Heart left ventricle (tissue), 16 donors: ENCODE measurements around the gene KIAA1671. TPM values are rescaled to one million over a fixed set of nuclear protein-coding genes. Genes with fewer than 3 reads are reported as not detected.

Source experiments
- ATAC-seq, 4 donors: fragments of 200-7000 bp; cut with Tn5 transposase; one replicate each; pipeline ENCODE4 v1.9.1; 2020 to 2022; ENCODE audit warnings: moderate library complexity in 4 of 4, mild to moderate bottlenecking in 3 of 4, moderate number of reproducible peaks in 1 of 4
- DNase-seq, 5 donors: peaks; one replicate each; pipeline ENCODE4 v3.0.0-alpha.2; 2020
- H3K27ac ChIP-seq, 12 donors: fragments of 200-600 bp; sonication (generic) in 4 of 12; one replicate each; pipeline versions ENCODE4 v1.5.0 to v1.8.0; 2016 to 2022; ENCODE audit warnings: mild to moderate bottlenecking in 2 of 12
- H3K27me3 ChIP-seq, 9 donors: fragments of 200-600 bp; sonication (generic) in 2 of 9; one replicate each; pipeline versions ENCODE4 v1.5.1 to v1.8.0; 2016 to 2022; ENCODE audit warnings: mild to moderate bottlenecking in 3 of 9
- H3K36me3 ChIP-seq, 9 donors: fragments of 200-600 bp; sonication (generic) in 2 of 9; one replicate each; pipeline versions ENCODE4 v1.5.0 to v1.8.0; 2018 to 2022; ENCODE audit warnings: mild to moderate bottlenecking in 2 of 9
- H3K4me1 ChIP-seq, 12 donors: fragments of 200-600 bp; sonication (generic) in 4 of 12; one replicate each; pipeline versions ENCODE4 v1.5.0 to v1.8.0; 2016 to 2022; ENCODE audit warnings: mild to moderate bottlenecking in 3 of 12
- H3K4me3 ChIP-seq, 12 donors: fragments of 200-600 bp; sonication (generic) in 4 of 12; one replicate each; pipeline versions ENCODE4 v1.5.0 to v1.8.0; 2017 to 2022; ENCODE audit warnings: mild to moderate bottlenecking in 9 of 12, moderate library complexity in 4 of 12
- H3K9me3 ChIP-seq, 12 donors: fragments of 200-600 bp; sonication (generic) in 4 of 12; one replicate each; pipeline versions ENCODE4 v1.5.0 to v1.8.0; 2016 to 2022; ENCODE audit warnings: mild to moderate bottlenecking in 1 of 12
- POLR2A ChIP-seq, 2 donors: fragments of 450-650 bp; IDR thresholded peaks; one replicate each; pipeline ENCODE4 v1.6.1; 2017; ENCODE audit warnings: antibody characterized with exemption in 2 of 2, mild to moderate bottlenecking in 2 of 2, moderate library complexity in 2 of 2
- WGBS, 4 donors: extraction: QIAGEN DNeasy Blood & Tissue Kit in 2 of 4; methylation state at CpG; one replicate each; pipeline versions ENCODE4 v1.1.5 to v1.1.7; 2013 to 2018; 5-methylcytosine and 5-hydroxymethylcytosine counted together
- intact Hi-C, 10 donors: fragments of 100-400 bp; cut with DNase I; formaldehyde crosslinking; loops; one replicate each; pipeline versions ENCODE4 v1.11.1 to v1.14.2; 2022
- polyA plus RNA-seq, 2 donors: library from polyadenylated mRNA; stranded (reverse); fragments of 200-250 nt; gene quantifications; one replicate each; pipeline ENCODE4 v1.2.3, GENCODE V29; 2013
- total RNA-seq, 9 donors: library from RNA; depleted of rRNA in 2 of 9; stranded (reverse); fragments of >200 nt in 2 of 9; fragmentation: NEBNext Ultra II Directional in 3 of 9; extraction: Animal tissue kit (Norgen Biotek cat#: 25700) in 3 of 9; gene quantifications; one replicate each; pipeline versions ENCODE4 v1.1.0 to v1.2.4, GENCODE V29; 2016 to 2023
- TF ChIP-seq, protein P1 (sequence below), 12 donors: fragments of 200-600 bp; sonication (generic) in 4 of 12; IDR thresholded peaks; one replicate each; pipeline versions ENCODE4 v1.5.0 to v1.8.0; 2018 to 2022; ENCODE audit warnings: antibody characterized with exemption in 12 of 12, mild to moderate bottlenecking in 5 of 12
- donor health status: ischemic (EF 13 %, LVEDD 7.1; RV severe dilation, severe dysfunction).
- donor health status: healthy with polysubstance abuse.
- donor health status: DM: no; HTN: yes; CAD: no.
- donor health status: DM: no; HTN: no; CAD: no.
- donor health status: ischemic (EF 25% LVEDD 6.9; RV normal size, moderate dysfunction).
- donor health status: ischemic (EF 25% LVEDD 5.7; RV mildly dilated, moderate dysfunction).
- donor health status: healthy.
- donor health status: DM: yes; HTN: yes; CAD: no.
- donor health status: ischemic (EF 35%, LVEDD 5.7; RV mildly dilated, moderate dysfunction).
- donor health status: nonischemic (EF 11% LVEDD 7.7; RV severe dilation, severe dysfunction).
- donor health status: DM: yes; HTN: yes; CAD: no.
- donor health status: PGD.
- donor health status: ischemic (EF 29% LVEDD 5.4; RV normal size, mild dysfunction).
- donor health status: nonischemic (EF 23%, LVEDD 6.1; RV moderate dilation, normal function).

KIAA1671 gene
- total and polyA plus RNA-seq, 11 donors: 4.5 to 22.1 (median 13.2) TPM

DNA sequence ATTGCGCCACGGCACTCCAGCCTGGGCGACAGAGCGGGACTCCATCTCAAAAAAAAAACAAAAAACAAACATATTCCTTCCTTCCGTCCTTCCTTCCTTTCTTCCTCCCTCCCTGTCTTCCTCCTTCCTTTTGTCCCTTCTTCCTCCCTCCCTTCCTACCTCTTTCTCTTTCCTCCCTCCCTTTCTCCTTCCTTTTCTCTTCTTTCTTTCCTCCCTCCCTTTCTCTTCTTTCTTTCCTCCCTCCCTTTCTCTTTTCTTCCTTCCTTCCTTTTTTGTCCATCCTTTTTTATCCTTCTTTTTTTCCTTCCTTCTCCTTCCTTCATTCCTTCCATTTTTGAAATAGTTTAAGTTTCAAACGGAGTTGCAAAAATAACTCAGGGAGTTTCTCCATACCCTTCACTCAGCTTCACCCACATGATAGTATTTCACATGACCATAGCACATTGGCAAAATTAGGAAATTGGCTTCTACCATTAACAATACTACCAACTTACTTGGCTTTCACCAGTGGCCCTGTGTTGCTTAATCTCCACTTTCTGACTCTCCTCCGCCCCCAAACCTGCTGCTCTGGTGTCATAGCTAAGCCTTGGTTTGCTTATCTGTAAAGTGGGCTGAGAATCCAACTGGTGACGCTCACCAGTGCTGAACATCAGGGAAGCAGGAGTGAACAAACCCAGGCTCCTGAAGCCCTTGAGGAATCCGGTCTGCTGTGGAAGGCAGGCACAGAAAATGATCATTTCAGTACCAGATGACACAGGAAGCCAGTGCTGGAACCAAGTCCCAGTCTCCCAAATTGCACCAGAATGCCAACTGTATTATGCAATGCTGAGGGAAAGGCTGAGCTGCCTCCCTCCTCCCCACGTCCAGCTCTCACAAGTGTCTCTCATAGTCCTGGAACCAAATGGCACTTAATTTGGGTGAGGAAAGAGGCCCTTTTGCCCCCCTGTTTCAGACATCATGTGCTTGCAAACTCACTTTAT is 229.9 kb downstream of the KIAA1671 start:
- ATAC-seq: no peak
- 81 to 93% (median 87%) methylated on average over 9 to 10 of the region's 10 CpGs for WGBS, 4 donors
- Histone ChIP-seq H3K4me1 (no peaks in the 10 kb centered on the region), H3K27me3 (no peaks in the 10 kb centered on the region), H3K9me3 (peaks cover 0 to 11% (median 3%) of the 10 kb centered on the region in 12 donors), H3K27ac (no peak overlapping the region), H3K4me3 (no peak overlapping the region), H3K36me3 (peaks cover 0 to 71% (median 31%) of the 10 kb centered on the region in 9 donors)
- DNase-seq: no peak
- TF ChIP-seq POLR2A (IDR thresholded peaks at IDR 0.05): no peak
- TF ChIP-seq, protein P1, sequence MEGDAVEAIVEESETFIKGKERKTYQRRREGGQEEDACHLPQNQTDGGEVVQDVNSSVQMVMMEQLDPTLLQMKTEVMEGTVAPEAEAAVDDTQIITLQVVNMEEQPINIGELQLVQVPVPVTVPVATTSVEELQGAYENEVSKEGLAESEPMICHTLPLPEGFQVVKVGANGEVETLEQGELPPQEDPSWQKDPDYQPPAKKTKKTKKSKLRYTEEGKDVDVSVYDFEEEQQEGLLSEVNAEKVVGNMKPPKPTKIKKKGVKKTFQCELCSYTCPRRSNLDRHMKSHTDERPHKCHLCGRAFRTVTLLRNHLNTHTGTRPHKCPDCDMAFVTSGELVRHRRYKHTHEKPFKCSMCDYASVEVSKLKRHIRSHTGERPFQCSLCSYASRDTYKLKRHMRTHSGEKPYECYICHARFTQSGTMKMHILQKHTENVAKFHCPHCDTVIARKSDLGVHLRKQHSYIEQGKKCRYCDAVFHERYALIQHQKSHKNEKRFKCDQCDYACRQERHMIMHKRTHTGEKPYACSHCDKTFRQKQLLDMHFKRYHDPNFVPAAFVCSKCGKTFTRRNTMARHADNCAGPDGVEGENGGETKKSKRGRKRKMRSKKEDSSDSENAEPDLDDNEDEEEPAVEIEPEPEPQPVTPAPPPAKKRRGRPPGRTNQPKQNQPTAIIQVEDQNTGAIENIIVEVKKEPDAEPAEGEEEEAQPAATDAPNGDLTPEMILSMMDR (IDR thresholded peaks at IDR 0.05): no peak
- intact Hi-C loops: loop anchor here in 1 of 10 donors (10.0 kb wide), 1 partner anchor 248 kb away; no protein-coding TSS in a partner anchor

DNA sequence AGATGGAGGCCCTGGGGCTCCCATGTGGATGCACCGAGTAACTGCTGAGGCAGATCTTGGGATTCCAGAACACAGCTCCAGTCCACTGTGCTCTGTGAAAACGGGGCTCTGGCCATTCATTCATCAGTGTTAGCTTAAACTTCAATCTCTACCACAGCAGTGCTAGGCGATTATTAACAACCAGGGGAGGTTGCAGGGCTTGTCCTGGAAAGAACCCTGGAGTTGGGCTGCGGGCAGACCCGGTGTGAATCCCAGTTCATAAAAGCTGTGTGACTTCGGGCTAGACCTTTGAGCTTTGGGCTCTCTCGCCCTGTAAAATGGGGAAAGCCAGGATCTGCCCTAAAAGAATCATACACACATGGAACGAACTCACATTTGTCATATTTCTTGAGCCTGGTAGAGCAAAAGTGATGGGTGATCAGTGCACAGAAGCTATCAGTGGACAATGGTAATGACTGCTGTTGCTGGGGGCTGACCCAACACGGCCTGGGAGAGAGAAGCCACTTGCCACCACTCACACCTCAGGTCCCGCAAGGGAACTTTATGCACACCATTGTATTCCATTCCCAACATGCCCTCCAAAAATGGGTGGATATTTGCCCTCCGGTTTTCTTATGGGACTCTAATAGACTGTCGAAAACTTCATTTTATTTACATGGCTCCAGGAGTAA is 231.6 kb downstream of the KIAA1671 start:
- Histone ChIP-seq H3K27ac (no peak overlapping the region), H3K4me1 (no peaks in the 10 kb centered on the region), H3K9me3 (peaks cover 0 to 11% (median 3%) of the 10 kb centered on the region in 12 donors), H3K4me3 (no peak overlapping the region), H3K27me3 (no peaks in the 10 kb centered on the region), H3K36me3 (peaks cover 0 to 73% (median 31%) of the 10 kb centered on the region in 9 donors)
- DNase-seq (no peak), ATAC-seq (no peak)
- intact Hi-C loops: loop anchor here in 1 of 10 donors (10.0 kb wide), 1 partner anchor 249 kb away; no protein-coding TSS in a partner anchor
- no peak for TF ChIP-seq POLR2A (IDR thresholded peaks at IDR 0.05)
- TF ChIP-seq, protein P1 (IDR thresholded peaks at IDR 0.05): no peak
- WGBS, 4 donors: 93 to 98% (median 95%) methylated on average over 12 of the region's 12 CpGs

DNA sequence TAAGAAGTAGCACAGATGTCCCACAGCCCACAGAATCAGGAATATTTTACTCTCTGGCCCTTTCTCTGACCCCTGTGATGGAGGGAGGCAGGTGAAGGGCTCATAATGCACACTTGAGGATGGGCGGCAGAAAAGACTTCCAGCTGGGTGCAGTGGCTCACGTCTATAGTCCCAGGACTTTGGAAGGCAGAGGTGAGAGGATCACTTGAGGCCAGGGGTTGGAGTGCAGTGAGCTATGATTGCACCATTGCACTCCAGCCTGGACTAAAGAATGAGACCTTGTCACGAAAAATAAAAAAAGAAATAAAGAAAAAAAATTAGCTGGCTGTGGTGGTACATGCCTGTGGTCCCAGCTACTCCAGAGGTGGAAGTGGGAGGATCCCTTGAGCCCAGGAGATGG is 233.6 kb downstream of the KIAA1671 start:
- Histone ChIP-seq H3K27ac (no peak overlapping the region), H3K4me3 (no peak overlapping the region), H3K4me1 (no peaks in the 10 kb centered on the region), H3K9me3 (no peaks in the 10 kb centered on the region), H3K36me3 (peaks cover 0 to 77% (median 32%) of the 10 kb centered on the region in 9 donors), H3K27me3 (no peaks in the 10 kb centered on the region)
- ATAC-seq (no peak), DNase-seq (no peak)
- TF ChIP-seq POLR2A (IDR thresholded peaks at IDR 0.05): no peak
- TF ChIP-seq, protein P1 (IDR thresholded peaks at IDR 0.05): no peak
- WGBS, 4 donors: 90 to 93% (median 93%) methylated on average over 3 of the region's 3 CpGs
- intact Hi-C loops: loop anchor here in 1 of 10 donors (10.0 kb wide), 1 partner anchor 251 kb away; no protein-coding TSS in a partner anchor

DNA sequence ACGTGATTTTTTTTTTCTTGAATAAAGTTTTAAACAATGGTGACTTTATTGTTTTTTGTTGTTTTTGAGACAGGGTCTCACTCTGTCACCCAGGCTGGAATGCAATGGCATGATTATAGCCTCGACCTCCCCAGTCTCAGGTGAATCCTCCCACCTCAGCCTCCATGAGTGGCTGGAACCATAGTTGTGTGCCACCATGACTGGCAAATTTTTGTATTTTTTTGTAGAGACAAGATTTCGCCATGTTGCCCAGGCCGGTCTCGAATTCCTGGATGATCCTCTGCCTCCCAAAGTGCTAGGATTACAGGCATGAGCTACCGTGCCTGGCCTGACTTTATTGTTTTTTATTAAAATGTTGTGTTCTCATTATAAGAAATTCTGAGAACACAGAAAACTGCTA is 235.0 kb downstream of the KIAA1671 start:
- Histone ChIP-seq H3K4me3 (no peak overlapping the region), H3K36me3 (peaks cover 0 to 85% (median 40%) of the 10 kb centered on the region in 9 donors), H3K27ac (no peak overlapping the region), H3K9me3 (no peaks in the 10 kb centered on the region), H3K4me1 (no peaks in the 10 kb centered on the region), H3K27me3 (no peaks in the 10 kb centered on the region)
- no peak for TF ChIP-seq POLR2A (IDR thresholded peaks at IDR 0.05)
- TF ChIP-seq, protein P1 (IDR thresholded peaks at IDR 0.05): no peak
- DNase-seq: no peak
- ATAC-seq: no peak
- WGBS, 4 donors: 87 to 96% (median 92%) methylated on average over 6 of the region's 6 CpGs
- intact Hi-C loops: loop anchor here in 1 of 10 donors (10.0 kb wide), 1 partner anchor 253 kb away; no protein-coding TSS in a partner anchor
